BJ (cell line): ENCODE results near the gene IGF2BP3. TPM values are rescaled to one million over a fixed set of nuclear protein-coding genes. Genes with fewer than 3 reads are reported as not detected.

Experiments used
- CTCF ChIA-PET: fragments of 350-600 bp; formaldehyde crosslinking; extraction: SDS; loops from one replicate; lab custom pipeline; 2021; ENCODE audit warnings: antibody characterized with exemption, inconsistent platforms; lab: Yijun Ruan, JAX
- POLR2A ChIA-PET: fragments of 300-600 bp; sonication (Branson Sonifier 250); formaldehyde crosslinking; extraction: SDS; loops from one replicate; lab custom pipeline; 2021; ENCODE audit warnings: antibody characterized with exemption; lab: Charles Lee
- DNase-seq: peaks from one replicate; pipeline ENCODE4 v3.0.0-alpha.2; 2011; ENCODE audit warnings: low read depth
- H3K27me3 ChIP-seq: 2 replicates; pipeline ENCODE4 v1.6.0; 2011; ENCODE audit warnings: low read length; ENCODE audit not compliant: control insufficient read depth, insufficient read depth
- H3K36me3 ChIP-seq: 2 replicates; pipeline ENCODE4 v1.5.1; 2011; ENCODE audit warnings: low read length; ENCODE audit not compliant: control insufficient read depth, insufficient read depth
- H3K4me3 ChIP-seq: 2 replicates; pipeline ENCODE4 v1.5.1; 2011; ENCODE audit warnings: low read depth, mild to moderate bottlenecking, control low read depth, low read length
- polyA plus RNA-seq: library from polyadenylated mRNA; depleted of rRNA; stranded (reverse); fragments of >200 nt; gene quantifications from 2 replicates; pipeline ENCODE4 v1.2.3, GENCODE V29; 2011
- TF ChIP-seq, protein P1 (sequence below): IDR thresholded peaks from 2 replicates; pipeline ENCODE4 v1.5.1; 2011; ENCODE audit warnings: low read depth, mild to moderate bottlenecking, control low read depth, inconsistent platforms, low read length, moderate library complexity; ENCODE audit not compliant: insufficient read depth

Gene IGF2BP3
- polyA plus RNA-seq, 1 experiment = 14.4 TPM

DNA sequence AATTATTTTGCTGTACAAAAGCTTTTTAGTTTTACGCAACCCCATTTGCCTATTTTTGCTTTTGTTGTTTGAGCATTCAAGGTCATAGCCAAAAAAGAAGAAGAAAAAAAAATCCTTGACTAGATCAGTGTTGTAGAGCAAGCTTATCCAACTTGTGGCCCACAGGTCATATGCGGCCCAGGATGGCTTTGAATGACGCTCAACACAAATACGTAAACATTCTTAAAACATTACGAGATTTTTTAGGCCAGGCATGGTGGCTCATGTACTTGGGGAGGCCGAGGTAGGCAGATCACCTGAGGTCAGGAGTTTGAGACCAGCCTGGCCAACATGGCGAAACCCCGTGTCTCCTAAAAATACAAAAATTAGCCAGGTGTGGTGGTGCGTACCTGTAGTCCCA, 179.3 kb downstream of the IGF2BP3 start:
- Histone ChIP-seq H3K4me3 (no peak overlapping the region), H3K36me3 (no peaks in the 10 kb centered on the region), H3K27me3 (no peaks in the 10 kb centered on the region)
- TF ChIP-seq, protein P1, sequence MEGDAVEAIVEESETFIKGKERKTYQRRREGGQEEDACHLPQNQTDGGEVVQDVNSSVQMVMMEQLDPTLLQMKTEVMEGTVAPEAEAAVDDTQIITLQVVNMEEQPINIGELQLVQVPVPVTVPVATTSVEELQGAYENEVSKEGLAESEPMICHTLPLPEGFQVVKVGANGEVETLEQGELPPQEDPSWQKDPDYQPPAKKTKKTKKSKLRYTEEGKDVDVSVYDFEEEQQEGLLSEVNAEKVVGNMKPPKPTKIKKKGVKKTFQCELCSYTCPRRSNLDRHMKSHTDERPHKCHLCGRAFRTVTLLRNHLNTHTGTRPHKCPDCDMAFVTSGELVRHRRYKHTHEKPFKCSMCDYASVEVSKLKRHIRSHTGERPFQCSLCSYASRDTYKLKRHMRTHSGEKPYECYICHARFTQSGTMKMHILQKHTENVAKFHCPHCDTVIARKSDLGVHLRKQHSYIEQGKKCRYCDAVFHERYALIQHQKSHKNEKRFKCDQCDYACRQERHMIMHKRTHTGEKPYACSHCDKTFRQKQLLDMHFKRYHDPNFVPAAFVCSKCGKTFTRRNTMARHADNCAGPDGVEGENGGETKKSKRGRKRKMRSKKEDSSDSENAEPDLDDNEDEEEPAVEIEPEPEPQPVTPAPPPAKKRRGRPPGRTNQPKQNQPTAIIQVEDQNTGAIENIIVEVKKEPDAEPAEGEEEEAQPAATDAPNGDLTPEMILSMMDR = no peak
- DNase-seq = no peak
- ChIA-PET CTCF (interaction anchor here (1.2 to 1.5 kb wide), 2 partner anchors 15 to 17 kb away, joined by 3 read pairs; no protein-coding TSS in a partner anchor), POLR2A (no interaction called here)

DNA sequence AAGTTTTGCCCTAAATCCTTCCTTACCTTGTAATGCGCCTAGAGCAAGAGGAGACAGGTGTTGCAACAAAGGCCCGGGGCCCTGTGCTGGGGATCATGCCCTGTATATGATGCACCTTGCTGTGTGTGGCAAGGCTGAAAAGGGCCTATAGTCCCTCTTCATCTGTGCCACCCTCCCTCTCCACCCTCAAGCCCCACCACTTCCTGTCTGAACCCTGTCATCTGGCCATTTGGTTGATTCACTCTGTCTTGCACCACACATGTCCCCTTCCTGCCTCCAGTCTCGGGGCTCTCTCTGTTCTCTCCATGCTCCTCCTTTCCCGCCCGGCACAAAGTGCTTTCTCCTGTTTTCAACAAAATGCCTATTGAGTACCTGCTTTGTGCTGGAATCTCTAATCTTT, 182.7 kb downstream of the IGF2BP3 start:
- Histone ChIP-seq H3K27me3 (no peaks in the 10 kb centered on the region), H3K36me3 (no peaks in the 10 kb centered on the region), H3K4me3 (no peak overlapping the region)
- TF ChIP-seq, protein P1 = no peak
- POLR2A ChIA-PET = no interaction called here
- DNase-seq = no peak
- CTCF ChIA-PET = interaction anchor here (0.9 kb wide), 1 partner anchor 15 kb away, joined by 4 read pairs; no protein-coding TSS in a partner anchor

DNA sequence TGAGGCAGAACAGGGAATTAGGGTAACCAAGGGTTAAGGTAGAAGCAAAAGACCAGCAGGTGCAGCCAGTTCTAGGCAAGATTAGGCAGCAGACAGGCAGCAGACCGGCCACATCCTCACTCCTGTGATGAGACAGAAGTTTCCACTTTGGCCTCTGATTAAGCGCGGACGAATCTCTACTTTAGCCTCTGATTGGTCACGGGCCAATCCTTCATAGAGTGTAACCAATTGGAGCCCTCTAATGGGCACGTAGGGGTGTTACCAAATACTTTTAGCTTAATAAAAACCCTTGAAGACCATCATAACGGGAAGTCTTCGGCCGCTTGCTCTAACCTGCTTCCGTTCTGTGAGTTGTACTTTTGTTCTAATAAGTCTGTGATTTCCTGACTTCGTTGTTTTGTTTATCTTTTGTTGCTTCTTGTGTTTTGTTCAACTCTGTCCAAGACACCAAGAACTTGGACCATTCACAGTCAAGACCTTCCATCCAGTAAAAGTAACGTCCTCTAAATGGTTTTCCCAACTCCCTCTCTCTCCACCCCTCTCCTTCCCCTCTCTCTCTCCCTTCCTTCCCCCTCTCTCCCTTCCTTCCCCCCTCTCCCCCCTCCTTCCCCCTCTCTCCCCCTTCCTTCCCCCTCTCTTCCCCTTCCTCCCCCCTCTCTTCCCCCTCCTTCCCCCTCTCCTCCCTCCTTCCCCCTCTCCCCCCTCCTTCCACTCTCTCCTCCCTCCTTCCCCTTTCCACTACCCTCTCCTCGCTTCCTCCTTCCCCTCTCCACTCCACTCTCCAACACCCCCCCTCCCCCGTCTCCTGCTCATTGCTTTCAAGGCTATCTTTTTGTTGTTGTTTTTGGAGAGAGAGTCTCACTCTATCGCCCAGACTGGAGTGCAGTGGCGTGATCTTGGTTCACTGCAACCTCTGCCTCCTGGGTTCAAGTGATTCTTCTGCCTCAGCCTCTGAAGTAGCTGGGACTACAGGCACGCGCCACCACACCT, 184.3 kb downstream of the IGF2BP3 start:
- CTCF ChIA-PET = interaction anchor here (0.6 to 1.2 kb wide), 3 partner anchors 11 to 737 kb away, joined by 3 to 4 read pairs (median 3); no protein-coding TSS in a partner anchor
- POLR2A ChIA-PET = no interaction called here
- TF ChIP-seq, protein P1 = no peak
- no peaks in the 10 kb centered on the region for H3K27me3 ChIP-seq
- H3K36me3 ChIP-seq = no peaks in the 10 kb centered on the region
- no peak for DNase-seq
- H3K4me3 ChIP-seq = no peak overlapping the region

DNA sequence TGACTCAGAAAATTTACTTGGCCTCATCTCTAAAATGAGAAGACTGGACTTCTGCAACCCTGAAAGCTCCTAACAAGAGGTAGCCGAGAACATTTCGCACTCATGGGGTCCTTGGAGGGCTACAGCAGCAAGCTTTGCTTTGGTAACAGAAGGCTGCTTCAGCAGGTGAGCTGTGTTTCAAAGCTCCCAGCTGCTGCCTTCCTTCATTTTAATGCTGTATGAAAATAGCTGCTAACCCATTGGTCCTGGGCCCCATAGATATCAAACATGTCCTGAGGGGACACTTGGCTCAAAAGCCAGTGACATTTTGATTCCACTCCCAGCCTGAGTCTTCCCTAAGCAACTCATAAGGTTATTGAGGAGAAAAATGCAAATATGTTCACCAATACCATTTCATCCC, 185.4 kb downstream of the IGF2BP3 start:
- Histone ChIP-seq H3K36me3 (no peaks in the 10 kb centered on the region), H3K27me3 (no peaks in the 10 kb centered on the region), H3K4me3 (no peak overlapping the region)
- TF ChIP-seq, protein P1 = no peak
- ChIA-PET POLR2A (interaction anchor here (0.6 to 0.7 kb wide), 2 partner anchors 13 to 400 kb away, joined by 3 to 4 read pairs; no protein-coding TSS in a partner anchor), CTCF (interaction anchor here (0.9 to 1.7 kb wide), 2 partner anchors 12 to 23 kb away, joined by 3 to 9 read pairs; no protein-coding TSS in a partner anchor)
- DNase-seq = no peak

DNA sequence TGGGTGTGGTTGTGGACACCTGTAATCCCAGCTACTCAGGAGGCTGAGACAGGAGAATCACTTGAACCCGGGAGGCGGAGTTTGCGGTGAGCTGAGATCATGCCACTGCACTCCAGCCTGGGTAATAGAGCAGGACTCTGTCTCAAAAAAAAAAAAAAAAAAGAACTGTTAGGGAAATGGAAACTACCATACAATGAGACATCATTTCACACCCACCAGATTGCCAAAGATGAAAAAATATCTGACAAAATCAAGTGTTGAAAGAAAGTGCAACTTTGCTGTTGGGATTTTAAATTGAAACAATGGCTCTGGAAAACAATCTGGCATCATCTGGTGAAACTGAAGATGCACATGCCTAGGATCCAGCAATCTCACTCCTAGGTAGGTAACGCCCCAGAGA, 187.2 kb downstream of the IGF2BP3 start:
- ChIA-PET CTCF (interaction anchor here (0.9 to 3.7 kb wide), 5 partner anchors 10 to 98 kb away, joined by 3 to 9 read pairs (median 8); no protein-coding TSS in a partner anchor), POLR2A (no interaction called here)
- no peaks in the 10 kb centered on the region for H3K27me3 ChIP-seq
- no peaks in the 10 kb centered on the region for H3K36me3 ChIP-seq
- TF ChIP-seq, protein P1 = no peak
- no peak overlapping the region for H3K4me3 ChIP-seq
- DNase-seq = no peak
